22Rv1 (cell line): ENCODE measurements around the gene MANF.

ENCODE experiments used
- CTCF ChIP-seq: fragments of 450-650 bp; IDR thresholded peaks from 2 replicates; pipeline ENCODE4 v1.5.1; 2017; ENCODE audit warnings: mild to moderate bottlenecking
- ZFX ChIP-seq: fragments of 450-650 bp; IDR thresholded peaks from 2 replicates; pipeline ENCODE4 v1.6.1; 2017; ENCODE audit warnings: antibody characterized with exemption, borderline replicate concordance

- no peak for TF ChIP-seq ZFX
- TF ChIP-seq CTCF: peak; percentile 91
Measured at GRCh38 chr3:51389423-51390183, 4.5 kb downstream of the MANF start.
